Activated T-helper 1 cell treated with anti-CD3 and anti-CD28 coated beads, Interleukin-2, amount 50 U/mL, for 16 hours (primary cell): ENCODE measurements around the gene CEP72.

ENCODE experiments used
- DNase-seq, 2 donors: peaks; one replicate each; pipeline ENCODE4 v3.0.0-alpha.2; 2020; ENCODE audit warnings: low read depth in 1 of 2, low spot score in 1 of 2

Gene CEP72

DNA sequence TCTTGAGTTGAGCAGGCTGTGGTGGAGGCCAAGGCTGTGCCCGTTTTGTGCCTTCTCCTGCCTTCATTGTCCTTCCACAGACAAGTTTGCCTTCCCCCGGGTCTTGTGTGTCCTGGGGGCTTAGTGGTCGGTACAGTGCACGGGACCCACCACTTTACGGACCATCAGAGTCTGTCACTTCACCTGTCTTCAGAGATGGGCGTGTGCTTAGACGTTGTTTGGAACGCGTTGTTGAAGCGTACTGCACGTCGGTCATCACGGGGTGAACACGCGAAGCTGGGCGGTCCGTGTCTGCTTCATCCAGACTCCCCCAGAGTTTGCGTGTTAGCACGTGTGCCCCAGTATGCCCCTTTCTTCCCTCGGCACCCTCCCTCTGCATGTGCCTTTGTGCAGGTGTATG is 24.8 kb downstream of the CEP72 start:
- DNase-seq, result no peak

DNA sequence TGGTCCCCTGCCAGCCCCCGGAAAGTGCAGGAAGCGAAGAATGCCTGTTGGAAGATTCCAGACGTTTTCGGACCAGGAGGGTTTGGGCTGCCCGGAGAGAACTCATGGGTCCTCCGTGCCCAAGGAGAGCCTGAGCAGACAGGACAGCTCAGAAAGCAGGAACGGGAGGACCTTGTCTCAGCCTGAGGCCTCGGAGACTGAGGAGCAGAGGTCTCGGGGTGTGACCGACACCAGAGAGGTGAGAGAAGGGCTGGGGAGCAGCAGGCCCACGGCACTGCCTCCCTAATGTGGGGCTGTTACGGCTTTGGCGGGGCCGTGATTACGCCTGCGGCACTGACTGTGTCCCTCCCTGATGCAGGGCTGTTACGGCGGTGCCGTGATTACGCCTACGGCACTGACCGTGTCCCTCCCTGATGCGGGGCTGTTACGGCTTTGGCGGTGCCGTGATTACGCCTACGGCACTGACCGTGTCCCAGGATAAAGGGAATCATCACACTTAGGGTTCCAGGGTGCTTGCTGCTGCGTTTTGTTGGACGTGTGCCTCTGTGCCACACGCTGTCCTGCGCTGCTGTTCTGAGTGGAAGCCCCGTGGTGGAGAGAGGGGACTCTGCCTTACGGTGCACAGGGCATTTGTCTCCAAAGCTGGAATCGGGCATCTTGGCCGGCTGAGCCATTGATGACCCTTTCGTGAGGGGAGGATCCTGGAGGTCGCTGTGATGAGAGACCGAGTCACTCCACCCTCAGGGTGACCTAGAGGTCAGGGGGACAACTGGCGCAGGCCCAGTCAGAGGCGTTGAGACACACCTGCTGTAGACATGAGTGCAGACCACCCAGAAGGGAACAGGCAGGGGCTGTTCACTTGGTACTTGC is 25.7 kb downstream of the CEP72 start:
- DNase-seq, result no peak

DNA sequence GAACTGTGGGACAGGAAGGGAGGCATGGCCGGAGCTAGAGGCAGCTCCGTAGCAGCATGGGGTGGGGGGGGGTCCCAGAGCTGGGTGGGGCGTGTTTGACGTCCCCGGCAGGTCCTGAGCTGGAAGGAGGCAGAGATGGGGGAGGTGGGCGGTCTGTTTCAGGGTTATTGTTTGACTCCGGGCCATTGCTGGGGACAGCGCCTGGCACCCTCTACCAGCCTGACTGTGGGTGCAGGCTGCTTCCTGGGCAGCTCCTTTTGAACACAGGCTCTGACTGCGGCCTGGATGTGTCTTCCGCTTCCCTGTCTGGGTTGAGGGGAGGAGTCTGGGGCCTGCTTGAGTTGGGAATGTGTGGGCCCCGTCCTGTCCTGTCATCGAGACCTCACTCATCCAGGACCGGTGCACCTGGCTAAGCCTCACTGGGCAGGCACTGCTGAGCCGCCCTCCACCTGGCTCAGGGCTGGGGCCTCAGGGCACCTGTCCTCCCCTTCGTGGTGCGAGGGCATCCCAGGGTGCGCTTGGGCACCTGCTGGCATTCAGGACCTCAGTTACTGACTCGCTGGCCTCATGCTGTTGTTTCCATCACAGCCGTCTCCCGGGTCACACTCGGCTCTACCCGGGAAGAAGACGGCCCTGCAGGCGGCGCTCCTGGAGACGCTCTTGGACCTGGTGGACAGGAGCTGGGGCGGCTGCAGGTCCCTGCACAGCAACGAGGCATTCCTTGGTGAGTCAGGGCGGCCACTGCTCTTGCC is 26.5 kb downstream of the CEP72 start:
- DNase-seq, result no peak

DNA sequence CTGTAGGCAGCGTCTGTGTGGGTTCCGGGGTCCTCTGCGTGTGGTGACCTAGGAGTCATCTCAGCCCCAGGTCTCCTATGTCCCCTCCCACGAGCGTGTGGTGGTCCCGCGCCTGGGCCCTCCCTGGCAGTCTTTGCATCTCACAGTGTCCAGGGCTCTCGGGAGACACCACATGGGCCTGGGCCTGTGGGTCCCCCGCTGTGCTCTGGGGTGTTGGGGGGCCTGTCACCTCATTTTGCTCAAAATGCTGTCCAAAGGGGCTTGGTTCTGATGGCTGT is 27.1 kb downstream of the CEP72 start:
- DNase-seq, result no peak

DNA sequence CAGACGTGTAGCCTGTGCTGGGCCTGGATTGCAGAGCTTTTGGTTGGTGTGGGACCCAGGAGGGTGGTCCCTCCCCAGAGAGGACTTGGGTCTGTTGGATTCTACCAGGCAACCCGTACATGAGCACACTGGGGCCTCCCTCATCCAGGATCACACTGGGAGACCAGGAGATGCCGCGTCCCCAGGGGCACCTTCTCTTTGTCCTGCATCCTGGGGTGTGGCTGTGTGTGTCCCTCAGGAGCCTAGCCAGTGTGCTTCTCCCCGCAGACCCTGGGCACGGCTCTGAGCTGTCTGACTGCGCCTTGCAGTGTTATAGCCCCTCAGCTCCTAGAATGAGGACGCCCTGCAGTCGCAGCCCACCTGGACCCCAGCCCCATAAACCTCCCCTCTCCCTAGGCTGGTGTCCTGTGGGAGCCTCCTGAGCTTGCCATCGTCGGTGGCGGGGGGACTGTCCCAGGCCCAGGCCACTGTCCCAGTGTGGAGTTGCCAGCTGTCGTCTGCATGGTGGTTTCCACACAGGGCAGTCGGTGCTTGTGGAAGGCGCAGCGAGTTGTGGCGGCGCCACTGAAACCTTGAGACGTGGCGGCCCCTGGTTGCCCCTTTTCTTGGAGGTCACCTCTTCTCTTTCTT is 27.6 kb downstream of the CEP72 start:
- DNase-seq, result no peak

DNA sequence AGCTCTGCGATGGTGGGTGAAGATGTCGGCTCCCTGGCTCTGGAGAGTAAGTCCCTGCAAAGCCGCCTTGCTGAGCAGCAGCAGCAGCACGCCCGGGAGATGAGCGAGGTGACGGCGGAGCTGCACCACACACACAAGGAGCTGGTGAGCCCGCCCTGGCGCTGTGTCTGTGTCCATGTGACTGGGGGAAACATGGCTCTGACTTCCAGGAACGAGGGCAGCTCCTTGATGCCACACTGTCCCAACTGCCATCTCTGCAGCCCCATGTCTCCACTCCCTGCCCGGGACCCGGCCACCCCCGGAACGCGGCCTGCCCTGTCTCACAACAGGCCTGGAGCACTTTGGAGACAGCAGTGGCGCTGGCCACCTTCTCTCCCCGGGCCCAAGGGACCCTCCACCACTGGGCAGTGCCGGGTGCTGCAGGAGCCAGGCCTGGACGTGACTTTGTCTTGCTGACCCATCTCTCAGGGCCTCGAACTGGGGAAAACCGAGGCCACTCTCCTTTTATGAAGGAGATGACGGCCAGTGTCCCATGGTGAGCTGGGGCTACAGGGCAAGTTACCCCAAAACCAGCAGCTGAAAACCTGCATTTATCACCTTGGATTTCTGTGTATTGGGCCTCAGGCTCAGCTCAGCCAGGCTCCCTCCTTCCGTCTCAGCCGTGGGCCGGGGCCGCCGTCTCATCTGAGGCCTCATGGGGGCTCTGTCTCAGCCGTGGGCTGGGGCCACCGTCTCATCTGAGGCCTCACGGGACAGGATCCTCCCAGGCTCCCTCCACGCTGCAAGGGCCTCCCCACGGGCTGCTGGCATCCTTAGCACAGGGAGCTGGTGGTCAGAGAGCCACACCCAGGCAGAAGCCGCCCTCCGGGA is 28.6 kb downstream of the CEP72 start:
- DNase-seq, result no peak

DNA sequence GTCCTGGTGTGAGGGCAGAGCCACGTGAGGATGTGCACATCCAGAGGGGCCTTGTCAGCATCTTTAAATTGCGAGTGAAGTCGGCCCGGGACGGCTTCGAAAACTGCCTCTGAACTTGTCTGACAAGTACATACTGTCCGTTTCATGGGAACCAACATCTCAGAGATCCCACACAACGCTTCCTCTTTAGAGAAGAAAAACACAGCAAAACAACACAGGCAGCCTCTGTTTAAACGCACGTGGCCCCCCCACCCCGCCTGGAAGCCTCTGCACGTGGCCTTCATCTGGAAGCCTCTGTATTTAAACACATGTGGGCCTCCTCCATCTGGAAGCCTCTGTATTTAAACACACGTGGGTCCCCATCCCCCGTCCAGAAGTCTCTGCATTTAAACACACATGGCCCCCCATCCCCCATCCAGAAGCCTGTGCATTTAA is 29.2 kb downstream of the CEP72 start:
- no peak for DNase-seq

DNA sequence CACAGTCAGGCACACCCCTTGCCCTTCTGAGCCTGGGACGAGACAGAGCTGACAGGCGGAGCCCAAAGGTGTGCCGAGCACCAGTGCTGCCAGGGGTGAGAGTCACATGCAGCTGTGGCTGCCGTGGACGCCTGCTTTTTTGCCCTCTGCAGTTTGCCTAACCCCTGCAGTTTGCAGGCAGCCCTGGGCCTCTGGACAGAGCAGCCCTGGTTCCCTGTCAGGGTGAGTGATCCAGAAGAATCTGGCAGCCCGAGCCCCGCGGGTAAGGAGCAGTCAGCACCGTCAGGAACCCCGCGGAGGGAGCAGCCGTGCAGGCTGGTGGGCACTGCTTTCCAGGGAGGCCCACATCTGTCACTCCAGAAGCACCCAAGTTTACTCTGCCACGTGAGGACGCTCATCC is 30.3 kb downstream of the CEP72 start:
- no peak for DNase-seq

DNA sequence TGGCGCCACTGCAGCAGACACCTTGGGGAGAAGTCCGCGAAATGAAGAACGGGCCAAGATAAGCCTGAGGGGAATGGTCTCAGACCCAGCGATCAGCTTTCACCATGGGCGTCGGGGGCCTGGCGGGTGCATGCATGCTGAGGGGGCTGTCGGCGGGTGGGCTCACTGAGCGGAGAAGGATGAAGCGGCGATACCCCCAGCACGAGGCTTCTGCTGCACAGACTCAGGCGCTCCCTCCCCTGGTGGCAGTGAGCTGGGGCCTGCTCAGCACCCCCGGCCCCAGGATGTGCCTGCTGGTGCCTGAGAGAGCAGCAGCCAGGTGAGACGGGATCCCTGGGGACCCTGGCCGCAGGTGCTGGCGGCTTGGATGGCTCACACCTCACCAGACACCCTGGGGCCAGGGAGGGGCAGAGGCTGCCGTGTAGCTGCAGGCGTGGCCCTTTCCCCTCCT is 31.2 kb downstream of the CEP72 start:
- no peak for DNase-seq

DNA sequence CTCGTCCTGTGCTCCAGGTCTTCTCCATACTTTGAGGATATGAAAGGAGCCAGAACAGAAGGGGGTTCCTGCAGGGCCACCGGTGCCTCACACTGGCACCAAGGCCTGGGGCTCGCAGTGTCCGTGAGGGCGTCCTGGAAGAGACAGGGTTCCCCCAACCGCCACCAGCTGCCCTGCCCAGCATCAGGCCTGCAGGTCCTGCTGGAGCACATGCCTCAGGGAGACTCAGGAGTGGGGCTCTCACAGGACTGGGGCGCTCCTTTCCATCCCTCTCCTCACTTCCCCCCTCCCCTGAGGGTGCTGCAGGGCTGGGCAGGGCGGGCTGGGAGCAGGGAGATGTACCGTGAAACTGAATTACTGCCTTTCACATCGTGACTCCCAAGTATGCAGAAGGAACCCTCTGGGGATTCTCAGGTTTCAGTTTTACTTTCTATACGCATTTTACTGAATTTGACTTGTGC is 31.7 kb downstream of the CEP72 start:
- DNase-seq, result no peak

DNA sequence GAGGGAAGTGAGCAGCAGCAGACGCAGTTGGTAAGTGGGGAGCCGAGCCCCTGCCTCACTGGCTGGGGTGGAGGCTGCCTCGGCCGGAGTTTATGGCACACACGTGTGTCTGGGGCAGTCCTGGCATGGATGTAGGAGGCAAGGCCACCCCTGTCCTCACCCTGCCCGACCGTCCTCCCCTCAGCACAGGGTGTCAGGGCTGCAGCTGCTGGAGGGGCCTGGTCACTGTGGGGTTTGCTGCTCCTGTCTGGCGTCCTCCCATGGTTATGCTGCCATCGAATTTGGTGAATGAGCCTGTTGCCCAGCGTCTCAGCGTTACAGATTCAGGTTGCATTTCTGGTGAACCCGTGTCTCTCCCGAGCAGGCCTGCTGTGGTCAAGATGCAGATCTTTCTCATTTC is 32.4 kb downstream of the CEP72 start:
- DNase-seq, result no peak

DNA sequence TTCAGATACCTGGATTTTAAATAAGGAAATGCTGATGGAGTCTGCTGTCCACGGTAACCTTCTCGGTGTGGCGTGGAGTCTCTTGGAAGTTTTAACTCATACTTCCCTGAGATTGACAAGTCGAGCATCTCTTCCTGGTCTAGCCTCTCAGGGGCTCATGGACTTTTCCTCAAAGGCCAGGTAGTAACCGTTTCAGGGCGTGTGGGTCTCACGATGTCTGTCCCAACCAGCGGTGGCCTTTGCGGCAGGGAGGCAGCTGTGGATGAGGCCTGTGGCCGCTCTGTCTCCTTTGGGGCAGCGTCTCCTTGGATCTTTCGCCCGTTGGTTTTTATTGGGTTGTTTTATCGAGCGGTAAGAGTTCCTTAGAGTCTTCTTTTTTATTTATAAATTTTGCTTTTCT is 32.8 kb downstream of the CEP72 start:
- no peak for DNase-seq

DNA sequence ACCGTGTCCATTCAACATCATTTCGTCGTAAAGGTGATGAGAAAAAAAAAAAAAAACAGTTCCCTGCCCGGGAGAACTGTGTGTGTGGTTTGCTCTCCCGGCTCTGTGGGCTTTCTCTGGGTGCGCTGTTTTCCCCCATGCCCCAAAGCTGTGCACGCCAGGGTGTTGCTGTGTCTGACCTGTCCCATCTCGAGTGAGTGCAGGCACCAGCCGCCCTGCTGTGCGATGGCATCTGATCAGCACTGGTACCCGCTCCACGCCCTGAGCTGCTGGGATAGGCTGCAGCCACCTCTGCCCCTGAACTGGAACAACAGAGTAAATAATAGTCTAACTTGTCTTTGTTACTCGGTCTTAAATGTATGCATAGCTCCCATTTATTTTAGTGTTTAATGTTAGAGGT is 33.3 kb downstream of the CEP72 start:
- DNase-seq, result no peak

DNA sequence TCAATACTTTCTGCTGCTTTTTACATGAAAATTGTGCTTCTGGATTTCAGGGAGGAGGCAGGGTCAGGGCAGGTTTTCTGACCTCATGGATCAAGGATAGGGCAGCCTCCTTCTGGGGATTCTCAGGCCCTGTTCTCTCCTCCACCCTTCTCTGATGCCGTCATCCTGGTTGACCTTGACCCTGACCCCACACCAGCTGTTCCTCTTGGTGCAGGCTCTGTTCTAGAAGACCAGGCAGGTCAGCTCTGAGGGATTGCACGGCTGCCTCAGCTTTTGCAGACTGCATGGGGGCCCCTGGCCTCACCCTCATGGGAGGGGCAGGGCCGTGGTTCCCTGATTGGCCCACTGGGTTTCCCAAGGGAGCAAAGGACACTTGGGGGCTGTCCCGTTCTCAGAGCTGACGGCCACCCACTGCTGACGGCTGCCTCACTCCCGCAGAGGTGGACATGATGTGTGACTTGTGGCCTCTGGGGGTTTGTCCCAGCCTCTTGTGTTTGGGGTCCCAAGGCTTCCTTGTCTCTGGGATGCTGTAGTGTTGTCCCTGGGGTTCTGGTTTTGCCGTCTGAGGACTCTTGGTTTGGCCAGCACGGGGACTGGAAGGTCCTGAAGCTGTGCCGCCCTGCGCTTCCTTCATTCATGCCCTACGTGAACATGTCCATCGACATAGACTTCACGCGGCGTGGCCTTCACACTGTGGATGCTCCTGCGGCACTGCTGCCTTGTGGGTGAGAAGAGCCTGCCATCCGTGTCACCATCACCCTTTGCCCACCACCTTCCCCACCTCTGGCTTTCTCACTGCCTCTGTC is 34.5 kb downstream of the CEP72 start:
- DNase-seq, result no peak

DNA sequence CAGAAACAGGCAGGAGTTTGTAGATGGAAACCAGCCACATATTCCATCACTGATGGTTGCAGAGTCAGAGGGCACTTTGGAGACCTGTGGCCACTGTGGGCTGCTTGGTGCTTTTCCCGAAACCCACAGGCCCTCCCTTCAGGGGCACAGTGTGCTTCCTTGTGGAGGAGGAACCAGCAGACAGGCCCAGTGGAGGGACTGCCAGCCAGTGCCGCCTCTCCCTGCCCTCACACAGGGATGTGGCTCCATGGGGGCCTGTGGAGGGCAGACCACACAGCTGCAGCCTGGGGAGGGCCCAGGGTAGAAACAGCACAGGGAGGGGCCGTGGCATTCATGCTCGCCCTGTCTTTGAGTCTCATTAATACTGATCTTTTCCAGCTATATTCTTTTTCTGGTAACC is 35.2 kb downstream of the CEP72 start:
- DNase-seq, result no peak

DNA sequence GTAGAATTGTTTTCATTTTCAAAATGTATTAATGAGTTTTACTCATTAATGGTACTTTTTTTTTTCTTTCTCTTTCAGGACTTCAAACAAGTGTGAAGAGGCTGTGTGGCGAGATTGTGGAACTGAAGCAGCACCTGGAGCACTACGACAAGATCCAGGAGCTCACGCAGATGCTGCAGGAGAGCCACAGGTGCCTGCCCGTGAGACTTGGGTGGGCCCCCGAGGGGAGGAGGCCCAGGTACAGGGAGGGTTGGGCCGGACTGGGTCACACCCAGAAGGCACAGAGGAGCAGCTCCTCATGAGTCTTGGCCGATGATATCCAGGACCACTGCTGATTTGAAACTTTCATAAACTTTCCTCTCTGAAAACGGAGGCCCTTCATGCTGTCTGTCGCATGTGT is 35.6 kb downstream of the CEP72 start:
- no peak for DNase-seq

DNA sequence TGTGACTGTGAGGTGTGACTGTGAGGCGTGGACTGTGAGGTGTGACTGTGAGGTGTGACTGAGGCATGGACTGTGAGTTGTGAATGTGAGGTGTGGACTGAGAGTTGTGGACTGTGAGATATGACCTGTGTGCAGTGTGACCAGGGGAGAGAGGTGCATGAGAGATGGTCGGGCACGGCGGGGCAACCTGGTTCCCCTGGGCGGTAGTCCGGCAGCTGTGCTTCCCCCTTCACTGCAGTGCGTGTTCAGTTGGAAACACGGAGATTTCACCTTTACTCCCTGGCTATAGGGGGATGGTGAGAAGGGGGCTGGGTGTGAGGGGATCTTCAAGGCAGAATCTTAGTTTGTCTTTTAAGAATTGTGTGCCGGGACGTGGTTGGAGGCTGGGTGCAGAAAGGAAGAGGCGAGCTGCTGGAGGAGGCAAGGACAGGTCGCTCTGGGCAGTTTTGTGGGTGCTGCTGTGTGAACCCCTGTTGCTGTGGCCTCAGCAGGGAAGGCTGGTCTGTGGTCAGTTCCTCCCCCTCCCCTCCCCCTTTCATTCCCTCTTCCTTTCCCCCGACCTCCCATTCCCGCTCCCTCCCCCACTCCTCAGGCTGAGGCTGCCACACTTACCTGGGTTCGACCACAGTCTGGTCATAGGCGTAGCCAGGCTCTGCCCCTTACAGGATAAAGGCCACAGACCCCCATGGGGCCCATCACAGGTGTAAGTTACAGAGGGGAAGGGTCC is 39.3 kb downstream of the CEP72 start:
- DNase-seq, result no peak

DNA sequence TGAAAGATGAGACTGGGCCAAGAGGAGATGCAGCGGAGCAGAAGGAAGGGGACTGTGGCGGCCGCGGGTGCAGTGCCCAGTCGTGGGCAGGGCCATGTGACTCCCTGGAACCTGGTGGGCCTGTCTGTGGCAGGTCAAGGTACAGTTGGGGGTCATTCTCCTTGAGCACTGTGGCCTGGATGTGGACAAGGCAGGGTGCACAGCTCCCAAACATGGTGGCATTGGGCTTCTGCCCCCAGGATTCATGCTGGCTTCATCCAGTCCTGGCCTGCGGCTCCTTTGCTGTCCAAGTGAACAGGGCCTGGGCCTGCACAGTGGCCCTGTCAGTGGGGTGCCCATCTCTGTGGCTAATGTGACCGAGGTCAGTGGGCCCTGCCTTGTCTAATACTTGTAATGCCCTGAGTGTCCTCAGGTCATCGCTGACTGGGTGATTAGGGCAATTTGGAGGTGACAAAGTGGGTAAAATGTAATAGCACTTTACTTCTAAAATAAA is 39.9 kb downstream of the CEP72 start:
- DNase-seq, result no peak

DNA sequence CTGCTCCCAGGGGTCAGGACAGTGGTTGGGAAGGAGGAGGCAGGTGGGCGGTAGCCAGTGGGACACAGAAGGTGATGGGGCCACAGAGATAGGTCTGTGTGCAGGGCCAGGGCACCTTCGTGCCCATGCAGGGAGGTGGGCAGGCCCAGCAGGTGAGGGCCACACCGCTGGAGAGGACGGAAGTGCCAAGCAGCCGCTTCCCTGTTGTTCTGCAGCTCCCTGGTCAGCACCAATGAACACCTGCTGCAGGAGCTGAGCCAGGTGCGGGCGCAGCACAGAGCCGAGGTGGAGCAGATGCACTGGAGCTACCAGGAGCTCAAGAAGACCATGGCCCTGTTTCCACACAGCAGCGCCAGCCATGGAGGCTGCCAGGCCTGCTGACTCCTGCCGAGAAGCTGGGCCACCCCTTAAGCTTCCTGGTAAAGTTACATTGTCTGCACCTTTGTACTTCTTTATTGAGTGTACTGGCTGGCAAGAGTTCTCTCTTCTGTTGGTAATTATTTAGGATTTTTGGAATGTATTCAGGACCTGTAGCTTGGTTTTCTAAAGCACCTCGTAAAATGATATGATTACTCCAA is 40.7 kb downstream of the CEP72 start:
- DNase-seq, result no peak
